Adrenal gland (tissue), 5 donors: ENCODE measurements around the gene MBNL1.

ENCODE experiments used
- CTCF ChIP-seq, 6 experiments: fragments of 450-650 bp in 4 of 6; fragments of 200-600 bp in 2 of 6; sonication (generic) in 1 of 6; IDR thresholded peaks; 1 replicate in 5 of 6; 2 replicates in 1 of 6; pipeline versions ENCODE4 v1.5.1 to v1.8.0; 2016 to 2021; ENCODE audit warnings: antibody characterized with exemption in 6 of 6, mild to moderate bottlenecking in 2 of 6, moderate library complexity in 1 of 6
- POLR2A ChIP-seq, 2 donors: fragments of 450-650 bp; IDR thresholded peaks; one replicate each; pipeline ENCODE4 v1.6.1; 2017; ENCODE audit warnings: antibody characterized with exemption in 2 of 2, mild to moderate bottlenecking in 2 of 2, moderate library complexity in 1 of 2
- donor health status: DM: no; HTN: no; CAD: no.

- no peak for TF ChIP-seq CTCF (IDR thresholded peaks at IDR 0.05)
- TF ChIP-seq POLR2A (IDR thresholded peaks at IDR 0.05): no peak
Measured at GRCh38 chr3:152472672-152472954, 203.9 kb downstream of the MBNL1 start.
